ENCODE results near the gene PARD6B. TPM values are rescaled to one million over a fixed set of nuclear protein-coding genes. Genes with fewer than 3 reads are reported as not detected.

Gene PARD6B
- total and polyA plus RNA-seq, 2 of the 4 experiments (the other 2 are of a cell fraction): 0.17 to 0.90 TPM

GRCh38 chr20:50799176-50799889, 68.0 kb downstream of the PARD6B start:
- H3K4me3 ChIP-seq (ENCODE audit: insufficient read depth, low read depth, low read length): no peak overlapping the region
- H3K79me1 ChIP-seq (ENCODE audit: low read depth in 1 of 2, low read length in 2 of 2): peaks cover 25% of the 10 kb centered on the region in 2 experiments
- no peak for ATAC-seq (ENCODE audit: low read depth)
- H4K8ac ChIP-seq (ENCODE audit: low read depth in 2 of 2, low read length in 2 of 2): no peak overlapping the region
- in situ Hi-C loops (cut with MboI; ENCODE audit: low sequenced_read_pairs): loop anchor here (10.0 kb wide), 1 partner anchor 525 kb away; no protein-coding TSS in a partner anchor
- no peak overlapping the region for H3K4me2 ChIP-seq (ENCODE audit: low read depth, low read length)
- H2BK120ac ChIP-seq (ENCODE audit: low read depth, low read length): no peak overlapping the region
- peaks cover 2% of the 10 kb centered on the region; the same call in 1 of the 2 replicates for H3K4me1 ChIP-seq (ENCODE audit: control insufficient read depth, insufficient read depth, low read length)
- no TSS peak for BruUV-seq (replicated peaks)
- H3K18ac ChIP-seq (ENCODE audit: low read depth, low read length): no peak overlapping the region
- no peak for DNase-seq
- H3K56ac ChIP-seq (ENCODE audit: extremely low read depth, insufficient read depth, low read length): no peak overlapping the region
- peaks cover 3% of the 10 kb centered on the region; the same call in 1 of the 2 replicates for H3K9me1 ChIP-seq (ENCODE audit: insufficient read depth, low read length)
- ChIA-PET POLR2A (ENCODE audit: unreplicated experiment) (no interaction called here), CTCF (interaction anchor here (0.6 kb wide), 1 partner anchor 153 kb away, joined by 3 read pairs; no protein-coding TSS in a partner anchor)
- no peak overlapping the region for H4K5ac ChIP-seq (ENCODE audit: low read depth, low read length)
- no peaks in the 10 kb centered on the region for H3K36me3 ChIP-seq (ENCODE audit: control insufficient read depth, insufficient read depth, low read length)
- no peak overlapping the region for H2BK20ac ChIP-seq (ENCODE audit: low read depth, low read length)
- 0 out of 2 replicates have a peak, but pooled peaks cover 6% of the 10 kb centered on the region for H4K20me1 ChIP-seq (ENCODE audit: insufficient read depth, low read length)
- no peak overlapping the region for H3K14ac ChIP-seq (replicated peaks; ENCODE audit: low read depth, low read length)
- dilution Hi-C loops (cut with HindIII; ENCODE audit: low sequenced_read_pairs, unreplicated experiment): no loop called here
- no peak overlapping the region for H2AFZ ChIP-seq (replicated peaks; ENCODE audit: low read length, poor library complexity)
- no peak overlapping the region for H3K23ac ChIP-seq (ENCODE audit: low read depth, low read length)
- no peak for TF ChIP-seq ELK1 (IDR thresholded peaks at IDR 0.05; ENCODE audit: borderline replicate concordance, low read depth, low read length)
- TF ChIP-seq CEBPB (IDR thresholded peaks at IDR 0.05; ENCODE audit: low read depth, low read length): no peak
- TF ChIP-seq RAD21 (IDR thresholded peaks at IDR 0.05; ENCODE audit: low read length): no peak
- no peak for TF ChIP-seq MAFK (IDR thresholded peaks at IDR 0.05; ENCODE audit: low read depth, low read length)
- intact Hi-C loops (cut with micrococcal nuclease): no loop called here
- no peak overlapping the region for H4K91ac ChIP-seq (ENCODE audit: insufficient read depth, low read depth, low read length)
- WGBS, 2 experiments (ENCODE audit: extremely low coverage in 2 of 2, insufficient read length in 1 of 2): 82% methylated on average over 4 of the region's 13 CpGs; no CpG with 5 or more reads in 1 of the 2 experiments
- H2AK9ac ChIP-seq (replicated peaks; ENCODE audit: low read depth, low read length, poor library complexity): no peak overlapping the region
- H2BK15ac ChIP-seq (ENCODE audit: low read depth, low read length): no peak overlapping the region
- H3K4ac ChIP-seq (ENCODE audit: low read depth, low read length): no peak overlapping the region
- no peak overlapping the region for H3K27ac ChIP-seq (ENCODE audit: insufficient read depth, low read length)
- H3K9ac ChIP-seq (ENCODE audit: low read depth, low read length): no peak overlapping the region
- H2AK5ac ChIP-seq (ENCODE audit: low read depth, low read length): no peak overlapping the region
- H3K27me3 ChIP-seq (ENCODE audit: control insufficient read depth, insufficient read depth, low read length): no peaks in the 10 kb centered on the region
- H3K9me3 ChIP-seq (ENCODE audit: control insufficient read depth, insufficient read depth, low read length): no peaks in the 10 kb centered on the region
- H2BK5ac ChIP-seq (ENCODE audit: low read depth, low read length, poor library complexity, severe bottlenecking): no peak overlapping the region
